Fibroblast of lung (primary cell): Measurements from ENCODE around the gene CTNND2. TPM values are rescaled to one million over a fixed set of nuclear protein-coding genes. Genes with fewer than 3 reads are reported as not detected.

Source experiments
- DNase-seq, 2 donors: peaks; one replicate each; pipeline versions ENCODE4 v3.0.0 to v3.0.0-alpha.2; 2010; ENCODE audit warnings: low read depth in 2 of 2
- H2AFZ ChIP-seq: 2 replicates; pipeline ENCODE4 v1.5.1; 2012; ENCODE audit warnings: low read length, control low read depth, inconsistent platforms
- H3K27ac ChIP-seq: 2 replicates; pipeline ENCODE4 v1.5.1; 2011; ENCODE audit warnings: low read length, control low read depth; ENCODE audit not compliant: insufficient read depth
- H3K27me3 ChIP-seq: 2 replicates; pipeline ENCODE4 v1.5.1; 2011; ENCODE audit warnings: mild to moderate bottlenecking, low read length; ENCODE audit not compliant: control insufficient read depth, insufficient read depth
- H3K36me3 ChIP-seq: 2 replicates; pipeline ENCODE4 v1.5.1; 2011; ENCODE audit warnings: low read length; ENCODE audit not compliant: control insufficient read depth, insufficient read depth
- H3K4me1 ChIP-seq: 2 replicates; pipeline ENCODE4 v1.5.1; 2011; ENCODE audit warnings: low read length; ENCODE audit not compliant: control insufficient read depth, insufficient read depth; ENCODE audit errors: extremely low read depth
- H3K4me2 ChIP-seq: 2 replicates; pipeline ENCODE4 v1.5.1; 2011; ENCODE audit warnings: low read length, control low read depth; ENCODE audit not compliant: insufficient read depth; ENCODE audit errors: extremely low read depth
- H3K4me3 ChIP-seq, 4 experiments: fragments of 200-600 bp in 1 of 4; sonication (generic) in 1 of 4; replicated peaks in 1 of 4; 2 replicates each; pipeline ENCODE4 v1.5.1; 2011 to 2016; ENCODE audit warnings: low read length in 4 of 4, low read depth in 3 of 4, mild to moderate bottlenecking in 3 of 4, control low read depth in 2 of 4, inconsistent platforms in 1 of 4, mixed read lengths in 1 of 4; ENCODE audit not compliant: insufficient read depth in 1 of 4; ENCODE audit errors: control extremely low read depth in 1 of 4
- H3K79me2 ChIP-seq: 2 replicates; pipeline ENCODE4 v1.5.1; 2012; ENCODE audit warnings: mild to moderate bottlenecking, low read length, inconsistent platforms; ENCODE audit not compliant: control insufficient read depth, insufficient read depth
- H3K9ac ChIP-seq: 2 replicates; pipeline ENCODE4 v1.5.1; 2011; ENCODE audit warnings: mild to moderate bottlenecking, low read length, control low read depth; ENCODE audit not compliant: insufficient read depth
- H3K9me3 ChIP-seq: 2 replicates; pipeline ENCODE4 v1.5.1; 2012; ENCODE audit warnings: low read depth, low read length; ENCODE audit not compliant: control insufficient read depth, insufficient read depth
- H4K20me1 ChIP-seq: 2 replicates; pipeline ENCODE4 v1.5.1; 2011; ENCODE audit warnings: low read length; ENCODE audit not compliant: control insufficient read depth, insufficient read depth; ENCODE audit errors: extremely low read depth
- EZH2 ChIP-seq: IDR thresholded peaks from 2 replicates; pipeline ENCODE4 v1.5.1; 2012; ENCODE audit warnings: low read length, control low read depth, mild to moderate bottlenecking; ENCODE audit errors: missing control alignments
- polyA plus RNA-seq, 2 donors: library from polyadenylated mRNA; depleted of rRNA in 1 of 2; stranded (reverse) in 1 of 2; unstranded in 1 of 2; fragments of >200 nt; gene quantifications; 2 replicates each; pipeline ENCODE4 v1.2.1, GENCODE V29; 2011 to 2012; ENCODE audit warnings: missing spikeins in 1 of 2
- total RNA-seq: library from RNA; depleted of rRNA; stranded (reverse); fragments of >200 nt; gene quantifications from 2 replicates; pipeline ENCODE4 v1.2.1, GENCODE V29; 2014
- TF ChIP-seq, protein P1 (sequence below), 2 donors: IDR thresholded peaks in 1 of 2; conservative IDR thresholded peaks in 1 of 2; 1 replicate in 1 of 2; 2 replicates in 1 of 2; pipeline ENCODE4 v1.5.1; 2011 to 2012; ENCODE audit warnings: low read length in 2 of 2, control low read depth in 1 of 2, inconsistent platforms in 1 of 2, low read depth in 1 of 2, mild to moderate bottlenecking in 1 of 2

The CTNND2 gene
- total and polyA plus RNA-seq, 2 donors (not counting 1 experiment from before 2014, with no cell fraction given) = not detected

GRCh38 chr5:11857391-11857790 is 46.9 kb downstream of the CTNND2 start:
- Histone ChIP-seq H3K27me3 (no peaks in the 10 kb centered on the region), H2AFZ (no peak overlapping the region), H3K27ac (no peak overlapping the region), H3K9ac (no peak overlapping the region), H3K9me3 (no peaks in the 10 kb centered on the region), H3K4me1 (no peaks in the 10 kb centered on the region), H3K4me2 (no peak overlapping the region), H3K4me3 (no peak overlapping the region), H3K36me3 (no peaks in the 10 kb centered on the region), H3K79me2 (no peaks in the 10 kb centered on the region), H4K20me1 (no peaks in the 10 kb centered on the region)
- DNase-seq = no peak
- TF ChIP-seq, protein P1, sequence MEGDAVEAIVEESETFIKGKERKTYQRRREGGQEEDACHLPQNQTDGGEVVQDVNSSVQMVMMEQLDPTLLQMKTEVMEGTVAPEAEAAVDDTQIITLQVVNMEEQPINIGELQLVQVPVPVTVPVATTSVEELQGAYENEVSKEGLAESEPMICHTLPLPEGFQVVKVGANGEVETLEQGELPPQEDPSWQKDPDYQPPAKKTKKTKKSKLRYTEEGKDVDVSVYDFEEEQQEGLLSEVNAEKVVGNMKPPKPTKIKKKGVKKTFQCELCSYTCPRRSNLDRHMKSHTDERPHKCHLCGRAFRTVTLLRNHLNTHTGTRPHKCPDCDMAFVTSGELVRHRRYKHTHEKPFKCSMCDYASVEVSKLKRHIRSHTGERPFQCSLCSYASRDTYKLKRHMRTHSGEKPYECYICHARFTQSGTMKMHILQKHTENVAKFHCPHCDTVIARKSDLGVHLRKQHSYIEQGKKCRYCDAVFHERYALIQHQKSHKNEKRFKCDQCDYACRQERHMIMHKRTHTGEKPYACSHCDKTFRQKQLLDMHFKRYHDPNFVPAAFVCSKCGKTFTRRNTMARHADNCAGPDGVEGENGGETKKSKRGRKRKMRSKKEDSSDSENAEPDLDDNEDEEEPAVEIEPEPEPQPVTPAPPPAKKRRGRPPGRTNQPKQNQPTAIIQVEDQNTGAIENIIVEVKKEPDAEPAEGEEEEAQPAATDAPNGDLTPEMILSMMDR (conservative IDR thresholded peaks at IDR 0.05 in 1 of 2, IDR thresholded peaks at IDR 0.05 in 1 of 2; ENCODE audit: low read depth in 1 of 2, low read length in 2 of 2) = no peak
- TF ChIP-seq EZH2 = no peak

DNA sequence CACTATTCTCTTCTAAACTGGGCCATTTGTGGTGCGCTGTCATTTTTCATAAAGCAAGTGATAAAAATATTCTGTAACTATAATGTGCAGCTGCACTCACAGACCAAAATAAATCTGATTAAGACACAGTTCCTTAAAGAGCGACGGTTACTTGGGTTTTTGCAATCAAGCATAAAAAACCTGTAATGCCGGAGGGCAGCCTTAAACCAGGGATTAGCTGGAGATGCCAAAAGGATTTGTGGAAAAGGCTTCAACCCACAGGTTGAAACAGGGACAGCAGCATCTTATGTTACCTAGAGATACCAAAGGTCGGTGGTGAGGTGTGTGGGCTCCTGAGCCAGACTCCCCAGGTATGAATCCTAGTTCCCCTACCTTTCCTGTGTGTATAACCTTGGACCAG is 49.3 kb downstream of the CTNND2 start:
- H3K4me2 ChIP-seq = no peak overlapping the region
- no peaks in the 10 kb centered on the region for H3K4me1 ChIP-seq
- no peaks in the 10 kb centered on the region for H3K36me3 ChIP-seq
- DNase-seq = no peak
- no peak overlapping the region for H3K9ac ChIP-seq
- no peaks in the 10 kb centered on the region for H4K20me1 ChIP-seq
- H3K27me3 ChIP-seq = no peaks in the 10 kb centered on the region
- no peaks in the 10 kb centered on the region for H3K79me2 ChIP-seq
- H2AFZ ChIP-seq = no peak overlapping the region
- H3K4me3 ChIP-seq = no peak overlapping the region
- no peak overlapping the region for H3K27ac ChIP-seq
- no peaks in the 10 kb centered on the region for H3K9me3 ChIP-seq
- no peak for TF ChIP-seq EZH2
- TF ChIP-seq, protein P1 (conservative IDR thresholded peaks at IDR 0.05 in 1 of 2, IDR thresholded peaks at IDR 0.05 in 1 of 2; ENCODE audit: low read depth in 1 of 2, low read length in 2 of 2) = no peak

GRCh38 chr5:11853796-11854195 is 50.5 kb downstream of the CTNND2 start:
- Histone ChIP-seq H3K4me2 (no peak overlapping the region), H3K36me3 (no peaks in the 10 kb centered on the region), H2AFZ (no peak overlapping the region), H3K27ac (no peak overlapping the region), H3K27me3 (no peaks in the 10 kb centered on the region), H3K9me3 (no peaks in the 10 kb centered on the region), H4K20me1 (no peaks in the 10 kb centered on the region), H3K79me2 (no peaks in the 10 kb centered on the region), H3K4me1 (no peaks in the 10 kb centered on the region), H3K4me3 (no peak overlapping the region), H3K9ac (no peak overlapping the region)
- no peak for DNase-seq
- TF ChIP-seq, protein P1 (conservative IDR thresholded peaks at IDR 0.05 in 1 of 2, IDR thresholded peaks at IDR 0.05 in 1 of 2; ENCODE audit: low read depth in 1 of 2, low read length in 2 of 2) = no peak
- TF ChIP-seq EZH2 = no peak
